CD8-positive, alpha-beta memory T cell (primary cell): ENCODE measurements around the gene AGER. TPM values are rescaled to one million over a fixed set of nuclear protein-coding genes. Genes with fewer than 3 reads are reported as not detected.
A peak's percentile ranks its signal among the peaks of the same experiment; 100 is the strongest.

Source experiments
- CTCF ChIA-PET: fragments of 350-600 bp; sonication (Branson Sonifier 250); formaldehyde crosslinking; loops from one replicate; lab custom pipeline; 2021; ENCODE audit warnings: antibody characterized with exemption; lab: Charles Lee
- POLR2A ChIA-PET: fragments of 350-600 bp; sonication (Branson Sonifier 250); formaldehyde crosslinking; loops from one replicate; lab custom pipeline; 2021; ENCODE audit warnings: antibody characterized with exemption; lab: Charles Lee
- DNase-seq, 5 donors: peaks; one replicate each; pipeline versions ENCODE4 v3.0.0 to v3.0.0-alpha.2; 2020 to 2022; ENCODE audit warnings: mixed read lengths in 1 of 5
- H3K27ac ChIP-seq: one replicate; pipeline ENCODE4 v1.7.0; 2013; ENCODE audit warnings: low read depth, mild to moderate bottlenecking, low read length, moderate library complexity
- H3K27me3 ChIP-seq: 2 replicates; pipeline ENCODE4 v1.7.0; 2013; ENCODE audit warnings: low read length, mild to moderate bottlenecking; ENCODE audit not compliant: insufficient read depth, poor library complexity, severe bottlenecking
- H3K36me3 ChIP-seq: 2 replicates; pipeline ENCODE4 v1.7.0; 2013; ENCODE audit warnings: mild to moderate bottlenecking, low read length, moderate library complexity; ENCODE audit not compliant: insufficient read depth
- H3K4me1 ChIP-seq: 2 replicates; pipeline ENCODE4 v1.7.0; 2013; ENCODE audit warnings: mild to moderate bottlenecking, low read length, moderate library complexity; ENCODE audit not compliant: insufficient read depth
- H3K4me3 ChIP-seq: 2 replicates; pipeline ENCODE4 v1.7.0; 2013; ENCODE audit warnings: mild to moderate bottlenecking, low read length
- H3K9me3 ChIP-seq: 2 replicates; pipeline ENCODE4 v1.7.0; 2013; ENCODE audit warnings: mild to moderate bottlenecking, low read length
- H3K27ac Mint-ChIP-seq, 8 donors: one replicate each; pipeline ENCODE4 v1.8.0; 2020 to 2021; ENCODE audit warnings: mixed read lengths in 8 of 8, mild to moderate bottlenecking in 6 of 8, inconsistent platforms in 3 of 8, moderate library complexity in 3 of 8
- H3K27me3 Mint-ChIP-seq, 2 donors: one replicate each; pipeline ENCODE4 v1.8.0; 2020 to 2021; ENCODE audit warnings: mixed read lengths in 2 of 2, mild to moderate bottlenecking in 1 of 2, moderate library complexity in 1 of 2
- H3K36me3 Mint-ChIP-seq, 3 donors: one replicate each; pipeline ENCODE4 v1.8.0; 2020 to 2021; ENCODE audit warnings: mixed read lengths in 3 of 3, inconsistent platforms in 1 of 3, mild to moderate bottlenecking in 1 of 3
- H3K4me1 Mint-ChIP-seq, 3 donors: one replicate each; pipeline ENCODE4 v1.8.0; 2020 to 2021; ENCODE audit warnings: mixed read lengths in 3 of 3, inconsistent platforms in 1 of 3, mild to moderate bottlenecking in 1 of 3
- H3K4me3 Mint-ChIP-seq, 7 donors: one replicate each; pipeline ENCODE4 v1.8.0; 2020 to 2021; ENCODE audit warnings: mixed read lengths in 7 of 7, mild to moderate bottlenecking in 6 of 7, moderate library complexity in 4 of 7, inconsistent platforms in 2 of 7
- H3K9me3 Mint-ChIP-seq, 5 donors: one replicate each; pipeline ENCODE4 v1.8.0; 2020 to 2022; ENCODE audit warnings: mixed read lengths in 5 of 5, mild to moderate bottlenecking in 3 of 5, moderate library complexity in 2 of 5, inconsistent platforms in 1 of 5
- polyA plus RNA-seq: library from polyadenylated mRNA; unstranded; fragments of 300-500 nt; fragmentation: Illumina TruSeq; gene quantifications from one replicate; pipeline ENCODE4 v1.2.3, GENCODE V29; 2021
- total RNA-seq, 2 experiments: library from RNA; stranded (reverse); gene quantifications; one replicate each; pipeline ENCODE4 v1.2.3, GENCODE V29; 2021

AGER gene
- total and polyA plus RNA-seq, 3 experiments from 2014 or later, result 11.9 to 12.5 TPM; not detected in 1

- peaks cover 48% of the 10 kb centered on the region for H3K4me1 ChIP-seq
- no peak overlapping the region for H3K27ac ChIP-seq
- POLR2A ChIA-PET, result interaction anchor here (1.1 kb wide), 1 partner anchor 10 kb away, joined by 4 read pairs; the partner anchor contains the start of gene GPSM3
- no peak overlapping the region for H3K4me3 Mint-ChIP-seq
- H3K4me3 ChIP-seq, result no peak overlapping the region
- H3K36me3 ChIP-seq, result peaks cover 30% of the 10 kb centered on the region
- CTCF ChIA-PET, result interaction anchor here (1.0 kb wide), 2 partner anchors 8 to 13 kb away, joined by 3 to 4 read pairs; no protein-coding TSS in a partner anchor
- H3K36me3 Mint-ChIP-seq, result peaks cover 9 to 83% (median 31%) of the 10 kb centered on the region in 3 donors
- no peaks in the 10 kb centered on the region for H3K27me3 ChIP-seq
- H3K9me3 ChIP-seq, result no peaks in the 10 kb centered on the region
- H3K27ac Mint-ChIP-seq, result peak overlapping the region in 2 of 8 donors; percentile 74 to 91
- no peaks in the 10 kb centered on the region for H3K9me3 Mint-ChIP-seq
- H3K27me3 Mint-ChIP-seq, result peaks cover 0 to 1% of the 10 kb centered on the region in 2 donors
- no peak for DNase-seq
- H3K4me1 Mint-ChIP-seq, result peaks cover 44 to 66% (median 61%) of the 10 kb centered on the region in 3 donors
Observed at GRCh38 chr6:32183030-32183429, 1.0 kb downstream of the AGER start.

DNA sequence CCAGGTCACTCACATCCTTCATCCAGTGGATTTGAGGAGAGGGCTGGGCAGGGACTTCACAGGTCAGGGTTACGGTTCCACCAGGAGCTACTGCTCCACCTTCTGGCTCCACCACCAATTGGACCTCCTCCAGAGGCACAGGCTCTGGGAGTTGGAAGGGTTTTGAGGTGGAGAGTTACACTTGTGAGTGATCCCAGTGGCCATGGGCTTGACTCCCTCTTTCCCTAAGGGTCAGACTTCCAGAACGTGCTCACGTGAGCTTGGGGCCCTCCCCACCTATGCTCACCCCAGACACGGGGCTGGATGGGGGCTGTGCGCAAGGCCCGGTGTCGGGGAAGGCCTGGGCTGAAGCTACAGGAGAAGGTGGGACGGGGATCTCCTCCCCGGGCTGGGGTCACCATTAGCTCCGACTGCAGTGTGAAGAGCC is 1.5 kb downstream of the AGER start:
- H3K4me1 Mint-ChIP-seq, result peaks cover 44 to 64% (median 59%) of the 10 kb centered on the region in 3 donors
- H3K36me3 Mint-ChIP-seq, result peaks cover 9 to 80% (median 29%) of the 10 kb centered on the region in 3 donors
- ChIA-PET POLR2A (interaction anchor here (1.1 kb wide), 1 partner anchor 10 kb away, joined by 4 read pairs; the partner anchor contains the start of gene GPSM3), CTCF (interaction anchor here (1.0 to 1.4 kb wide), 3 partner anchors 8 to 13 kb away, joined by 3 to 4 read pairs (median 3); no protein-coding TSS in a partner anchor)
- H3K4me1 ChIP-seq, result peaks cover 43% of the 10 kb centered on the region
- no peaks in the 10 kb centered on the region for H3K27me3 ChIP-seq
- DNase-seq, result peak in 1 of 5 donors; percentile 47
- no peaks in the 10 kb centered on the region for H3K9me3 Mint-ChIP-seq
- peaks cover 25% of the 10 kb centered on the region for H3K36me3 ChIP-seq
- H3K9me3 ChIP-seq, result no peaks in the 10 kb centered on the region
- peak overlapping the region; percentile 20 for H3K27ac ChIP-seq
- peaks cover 0 to 1% of the 10 kb centered on the region in 2 donors for H3K27me3 Mint-ChIP-seq
- H3K4me3 Mint-ChIP-seq, result peak overlapping the region in 1 of 7 donors; percentile 42
- peak overlapping the region in 2 of 8 donors; percentile 23 to 74 for H3K27ac Mint-ChIP-seq
- H3K4me3 ChIP-seq, result no peak overlapping the region

- peaks cover 20% of the 10 kb centered on the region for H3K36me3 ChIP-seq
- peak overlapping the region; percentile 20 for H3K27ac ChIP-seq
- H3K4me3 ChIP-seq, result no peak overlapping the region
- ChIA-PET CTCF (interaction anchor here (1.0 to 1.4 kb wide), 2 partner anchors 9 to 12 kb away, joined by 3 read pairs; no protein-coding TSS in a partner anchor), POLR2A (interaction anchor here (0.5 kb wide), 1 partner anchor 532 kb away, joined by 4 read pairs; no protein-coding TSS in a partner anchor)
- H3K36me3 Mint-ChIP-seq, result peaks cover 9 to 75% (median 24%) of the 10 kb centered on the region in 3 donors
- peaks cover 0 to 1% of the 10 kb centered on the region in 2 donors for H3K27me3 Mint-ChIP-seq
- H3K4me1 ChIP-seq, result peaks cover 41% of the 10 kb centered on the region
- no peaks in the 10 kb centered on the region for H3K9me3 ChIP-seq
- no peaks in the 10 kb centered on the region for H3K9me3 Mint-ChIP-seq
- peak overlapping the region in 3 of 8 donors; percentile 17 to 80 (median 48) for H3K27ac Mint-ChIP-seq
- H3K27me3 ChIP-seq, result no peaks in the 10 kb centered on the region
- DNase-seq, result peak in 1 of 5 donors; percentile 42
- peaks cover 45 to 64% (median 59%) of the 10 kb centered on the region in 3 donors for H3K4me1 Mint-ChIP-seq
- H3K4me3 Mint-ChIP-seq, result peak overlapping the region in 1 of 7 donors; percentile 42
Observed at GRCh38 chr6:32181915-32182529, 2.0 kb downstream of the AGER start.

DNA sequence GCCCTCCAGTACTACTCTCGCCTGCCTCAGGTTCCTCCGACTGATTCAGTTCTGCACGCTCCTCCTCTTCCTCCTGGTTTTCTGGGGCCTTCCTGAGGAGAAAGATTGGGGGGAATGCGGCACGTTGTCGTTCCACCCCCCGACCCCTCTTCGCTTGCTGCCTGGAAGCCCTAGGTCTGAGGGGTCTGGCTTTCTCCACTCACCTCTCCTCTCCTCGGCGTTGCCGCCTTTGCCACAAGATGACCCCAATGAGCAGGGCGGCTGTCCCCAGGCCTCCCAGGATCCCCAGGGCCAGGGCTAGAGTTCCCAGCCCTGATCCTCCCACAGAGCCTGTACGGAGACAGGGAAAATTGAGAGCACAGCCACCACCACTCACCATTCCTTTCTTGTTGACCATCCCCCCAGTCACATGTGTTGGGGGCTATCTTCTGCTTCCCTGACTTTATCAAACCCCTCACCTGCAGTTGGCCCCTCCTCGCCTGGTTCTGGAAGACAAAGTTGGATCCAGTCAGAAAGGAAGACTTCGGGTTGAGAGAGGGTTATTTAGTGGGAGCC is 2.8 kb downstream of the AGER start:
- Mint-ChIP-seq H3K27ac (peak overlapping the region in 4 of 8 donors; percentile 62 to 83 (median 78)), H3K4me3 (peak overlapping the region in 1 of 7 donors; percentile 69), H3K27me3 (peaks cover 0 to 1% of the 10 kb centered on the region in 2 donors), H3K9me3 (no peaks in the 10 kb centered on the region), H3K36me3 (peaks cover 4 to 67% (median 19%) of the 10 kb centered on the region in 3 donors), H3K4me1 (peaks cover 45 to 64% (median 59%) of the 10 kb centered on the region in 3 donors)
- no peaks in the 10 kb centered on the region for H3K27me3 ChIP-seq
- H3K36me3 ChIP-seq, result peaks cover 12% of the 10 kb centered on the region
- peaks cover 42% of the 10 kb centered on the region for H3K4me1 ChIP-seq
- no peak overlapping the region for H3K27ac ChIP-seq
- no peaks in the 10 kb centered on the region for H3K9me3 ChIP-seq
- no peak overlapping the region for H3K4me3 ChIP-seq
- DNase-seq, result no peak
- POLR2A ChIA-PET, result interaction anchor here (1.4 kb wide), 1 partner anchor 14 kb away, joined by 4 read pairs; no protein-coding TSS in a partner anchor
- CTCF ChIA-PET, result interaction anchor here (1.4 kb wide), 1 partner anchor 13 kb away, joined by 3 read pairs; no protein-coding TSS in a partner anchor

GRCh38 chr6:32179766-32180405 is 4.2 kb downstream of the AGER start:
- Histone ChIP-seq H3K27me3 (no peaks in the 10 kb centered on the region), H3K27ac (peak overlapping the region; percentile 93), H3K9me3 (no peaks in the 10 kb centered on the region), H3K4me1 (peaks cover 45% of the 10 kb centered on the region), H3K36me3 (peaks cover 8% of the 10 kb centered on the region), H3K4me3 (no peak overlapping the region)
- no peak for DNase-seq
- Mint-ChIP-seq H3K36me3 (peaks cover 4 to 59% (median 13%) of the 10 kb centered on the region in 3 donors), H3K4me1 (peaks cover 47 to 66% (median 60%) of the 10 kb centered on the region in 3 donors), H3K4me3 (peak overlapping the region in 6 of 7 donors; percentile 35 to 99 (median 76)), H3K27ac (peak overlapping the region in 6 of 8 donors; percentile 53 to 99 (median 97)), H3K9me3 (no peaks in the 10 kb centered on the region), H3K27me3 (no peaks in the 10 kb centered on the region)
- ChIA-PET CTCF (interaction anchor here (0.7 to 2.1 kb wide), 2 partner anchors 13 to 15 kb away, joined by 3 to 19 read pairs; partner anchors contain the start of gene GPSM3), POLR2A (interaction anchor here (1.4 to 4.4 kb wide), 3 partner anchors 10 to 16 kb away, joined by 4 to 20 read pairs (median 17); partner anchors contain the start of gene PBX2)

DNA sequence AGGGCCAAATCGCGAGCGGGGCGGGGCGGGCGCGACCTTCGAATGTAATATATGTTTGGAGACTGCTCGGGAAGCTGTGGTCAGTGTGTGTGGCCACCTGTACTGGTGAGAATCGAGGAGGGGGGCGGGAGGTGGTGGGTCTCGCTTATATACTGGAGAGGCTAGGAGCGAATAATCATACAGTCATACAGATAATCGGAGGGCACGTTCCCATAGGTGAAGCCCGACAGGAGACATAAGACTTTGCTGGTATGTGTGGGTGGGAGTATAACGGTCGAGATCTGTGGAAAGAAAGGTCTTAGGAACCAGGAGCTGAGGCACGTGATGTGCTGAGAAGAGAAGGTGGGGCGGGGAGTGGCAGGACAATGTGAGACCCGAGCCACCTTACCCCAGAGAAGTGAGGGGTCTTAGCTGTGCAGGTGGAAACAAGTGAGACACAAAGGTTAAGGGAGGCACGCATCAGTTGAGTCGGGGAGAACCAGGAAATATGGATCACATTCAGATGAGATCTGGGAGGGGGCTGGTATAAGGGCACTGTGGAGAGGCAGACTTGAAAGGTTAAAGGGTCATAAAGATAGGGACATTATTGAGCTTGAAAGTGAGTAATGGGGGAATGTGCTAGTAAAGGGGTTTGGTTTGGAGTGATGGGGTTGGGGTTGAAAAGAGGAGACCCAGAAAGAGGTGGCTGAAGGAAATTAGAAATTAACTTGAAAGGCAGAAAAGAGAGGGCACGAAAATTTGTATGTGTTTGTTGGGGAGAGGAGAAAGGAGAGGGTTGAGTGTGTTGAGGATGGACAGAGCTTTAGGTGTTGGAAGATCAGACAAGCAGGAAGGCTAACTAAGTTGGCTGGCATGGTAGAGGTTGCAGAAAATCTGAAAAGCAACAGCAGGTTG is 5.3 kb downstream of the AGER start:
- H3K4me1 Mint-ChIP-seq, result peaks cover 56 to 73% (median 71%) of the 10 kb centered on the region in 3 donors
- POLR2A ChIA-PET, result interaction anchor here (2.4 to 4.4 kb wide), 3 partner anchors 11 to 17 kb away, joined by 17 to 20 read pairs (median 17); partner anchors contain the start of genes GPSM3 and PBX2
- no peak for DNase-seq
- Histone ChIP-seq H3K36me3 (peaks cover 8% of the 10 kb centered on the region), H3K27ac (peak overlapping the region; percentile 93), H3K9me3 (no peaks in the 10 kb centered on the region), H3K27me3 (no peaks in the 10 kb centered on the region), H3K4me3 (peak overlapping the region; percentile 75), H3K4me1 (peaks cover 56% of the 10 kb centered on the region)
- peak overlapping the region; percentile 92 to 99 (median 98) for H3K27ac Mint-ChIP-seq
- no peaks in the 10 kb centered on the region for H3K27me3 Mint-ChIP-seq
- peak overlapping the region; percentile 82 to 99 (median 95) for H3K4me3 Mint-ChIP-seq
- no peaks in the 10 kb centered on the region for H3K9me3 Mint-ChIP-seq
- peaks cover 4 to 52% (median 13%) of the 10 kb centered on the region in 3 donors for H3K36me3 Mint-ChIP-seq
- CTCF ChIA-PET, result interaction anchor here (0.7 to 2.1 kb wide), 4 partner anchors 10 to 24 kb away, joined by 3 to 19 read pairs (median 4); partner anchors contain the start of gene GPSM3
